Stimulated activated naive CD8-positive, alpha-beta T cell treated with anti-CD3 and anti-CD28 coated beads, Interleukin-15, Interleukin-2, amounts not matched to agents 100 U/mL and 50 U/mL, for 24 hours (primary cell): ENCODE measurements around the gene LCNL1.
A peak's percentile ranks its signal among the peaks of the same experiment; 100 is the strongest.
"Not testable (repeated sequence)": the region's sequence is repeated elsewhere in the genome, so short reads cannot be mapped to it uniquely, and the experiment has no call there.

Source experiments
- ATAC-seq: fragments of 150-1000 bp; cut with Tn5 transposase; one replicate; pipeline ENCODE4 v1.10.0; 2021
- DNase-seq: peaks from one replicate; pipeline ENCODE4 v3.0.0; 2021

The LCNL1 gene

DNA sequence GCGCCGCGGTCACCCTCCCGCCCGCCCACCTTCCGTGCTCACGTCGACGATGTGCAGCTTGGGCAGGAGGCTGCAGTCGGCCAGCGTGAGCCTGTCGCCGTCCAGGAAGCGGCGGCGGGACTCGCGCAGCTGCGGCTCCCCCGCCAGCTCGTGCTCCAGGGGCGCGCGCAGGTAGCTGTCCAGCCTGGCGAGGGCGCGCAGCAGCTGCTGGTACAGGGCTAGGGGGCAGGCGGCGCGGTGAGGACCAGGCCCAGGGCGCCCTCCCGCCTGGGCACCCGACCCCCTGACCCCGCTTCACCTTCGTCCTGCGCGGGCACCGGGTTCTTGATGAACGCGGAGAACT, 12.1 kb downstream of the LCNL1 start:
- no peak for DNase-seq
- no peak for ATAC-seq

DNA sequence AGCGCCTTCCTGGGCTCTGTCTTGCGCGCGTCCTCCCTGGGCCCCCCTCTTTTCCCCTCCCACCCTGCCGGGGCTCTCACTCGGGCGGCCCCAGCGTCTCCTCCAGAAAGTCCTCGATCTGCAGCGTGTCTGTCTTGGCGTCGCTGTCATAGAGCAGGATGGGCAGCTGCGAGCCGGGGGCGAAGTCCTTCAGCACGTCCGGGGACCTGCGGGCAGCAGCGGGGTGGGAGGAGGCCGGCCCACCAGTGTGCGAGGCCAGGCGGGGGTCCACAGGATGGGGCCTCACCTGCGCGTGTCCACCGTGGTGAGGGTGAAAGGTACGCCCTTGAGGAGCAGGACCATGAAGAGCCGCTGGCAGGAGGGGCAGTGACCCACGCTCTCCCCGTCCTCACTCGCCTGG, 12.6 kb downstream of the LCNL1 start:
- no peak for DNase-seq
- ATAC-seq, result no peak

DNA sequence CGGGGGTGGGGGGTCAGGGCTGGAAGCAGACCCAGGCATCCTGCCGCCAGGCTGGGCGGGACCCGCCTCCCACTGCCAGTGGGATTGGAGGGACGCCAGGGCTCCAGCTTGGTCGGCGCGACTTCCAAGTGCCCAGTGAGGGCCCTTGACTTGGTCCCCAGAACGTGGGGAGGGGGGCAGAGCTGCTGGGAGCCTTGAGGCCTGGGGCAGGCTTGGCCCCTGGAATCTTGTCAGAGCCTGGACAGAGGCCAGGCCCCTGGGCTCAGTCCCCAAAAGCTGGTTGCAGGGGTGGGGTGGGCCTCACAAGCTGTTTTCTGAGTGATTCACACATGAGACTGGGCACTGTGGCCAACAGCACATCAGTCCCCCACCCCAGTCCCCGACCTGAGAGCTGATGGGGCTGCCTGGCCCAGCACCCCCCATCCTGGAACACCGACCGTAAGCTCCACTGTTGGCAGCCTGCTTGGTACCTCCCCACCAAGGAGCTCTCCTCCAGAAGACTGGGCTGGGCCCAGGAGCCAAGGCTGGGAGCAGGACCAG, 13.0 kb downstream of the LCNL1 start:
- ATAC-seq (no peak), DNase-seq (no peak)

DNA sequence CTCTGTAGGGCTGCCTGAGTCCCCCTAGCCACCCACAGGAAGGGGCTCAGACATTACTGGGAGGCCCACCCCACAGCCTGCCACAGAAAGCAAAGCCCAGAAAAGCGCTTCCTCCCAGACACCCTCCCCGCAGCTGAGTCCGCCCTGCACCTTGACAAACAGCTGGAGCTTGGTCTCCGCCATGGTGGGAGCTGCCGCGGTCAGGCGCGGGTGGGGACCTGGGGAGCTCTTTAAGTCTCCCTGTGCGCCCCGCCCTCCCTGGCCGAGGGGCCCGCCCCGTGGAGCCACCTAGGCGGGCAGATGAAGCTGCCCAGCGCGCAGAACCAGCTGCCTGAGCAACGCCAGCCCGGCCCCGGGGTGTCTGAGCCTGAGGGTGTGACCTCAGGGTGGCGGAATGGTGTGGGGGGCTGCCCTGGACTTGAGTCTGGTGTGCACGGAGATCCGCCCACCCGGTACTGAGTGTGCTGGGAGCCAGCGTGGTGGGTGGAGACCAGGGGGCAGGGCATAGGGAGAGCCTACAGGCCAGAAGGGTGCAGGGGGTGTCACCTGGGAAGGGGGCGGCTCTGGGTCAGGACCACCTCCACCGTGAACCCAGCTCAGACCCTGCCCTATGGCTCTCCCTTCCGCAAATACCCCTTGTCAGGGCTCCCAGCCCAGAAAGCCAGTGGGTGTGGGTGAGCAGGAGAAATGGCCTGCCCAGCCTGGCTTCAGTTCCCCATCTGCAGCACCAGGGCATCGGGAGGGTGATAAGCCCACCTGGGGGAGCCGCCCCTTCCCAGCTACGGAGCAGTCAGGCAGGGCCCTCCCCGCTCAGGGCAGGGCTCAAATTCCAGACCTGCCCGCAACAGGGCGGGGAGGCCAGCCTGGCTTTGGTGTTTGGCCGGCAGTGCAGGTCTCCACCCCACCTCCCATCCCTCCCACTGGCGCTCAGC, 13.8 kb downstream of the LCNL1 start, which contains the start of gene CLIC3:
TSS of gene CLIC3 (minus strand) at position 208 of the 932 bp plus-strand sequence. CDS start at position 183, 25 bp downstream.
- ATAC-seq, result no peak

DNA sequence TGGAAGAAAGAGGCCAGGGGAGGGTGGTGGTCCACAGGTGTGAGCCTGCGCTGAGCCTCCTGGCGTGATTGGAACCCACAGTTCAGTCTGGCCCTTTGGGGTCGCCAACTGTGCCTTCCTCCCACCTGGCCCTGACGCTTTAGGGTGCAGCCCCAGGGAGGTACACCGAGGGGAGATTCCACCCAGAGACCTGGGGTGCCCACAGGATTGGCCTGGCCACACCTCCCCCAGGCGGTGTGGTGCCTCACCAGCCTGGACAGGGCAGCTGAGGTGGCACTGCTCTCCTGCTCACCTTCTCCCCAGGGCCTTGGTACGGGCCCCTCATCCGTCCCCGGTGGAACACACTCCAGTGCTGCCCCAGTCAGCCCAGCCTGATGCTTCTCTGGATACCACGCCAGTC, 14.6 kb downstream of the LCNL1 start:
- DNase-seq (no peak), ATAC-seq (no peak)

More for the DNA sequence above, 13.8 kb downstream of the LCNL1 start, which contains the start of gene CLIC3:
- peak; percentile 55 for DNase-seq

DNA sequence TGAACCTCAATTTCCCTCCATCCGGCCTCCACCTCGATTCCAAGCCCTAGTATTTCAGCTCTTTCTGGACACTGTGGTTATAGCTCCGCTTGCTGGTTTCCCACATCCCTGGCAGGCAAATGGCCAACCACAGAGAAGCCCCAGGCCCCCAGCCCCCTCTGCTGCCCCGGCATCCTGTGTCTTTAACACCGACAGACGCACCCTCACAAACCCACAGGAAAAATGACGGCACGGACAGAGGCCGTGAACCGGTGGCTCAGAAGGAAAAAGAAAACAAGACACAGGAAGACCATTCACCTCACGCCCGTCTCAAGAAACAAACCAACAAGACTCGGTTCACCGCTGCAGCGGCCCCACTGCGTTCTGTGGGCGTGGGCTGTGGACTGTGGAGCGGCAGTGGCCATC, 15.0 kb downstream of the LCNL1 start:
- DNase-seq, result no peak
- no peak for ATAC-seq

DNA sequence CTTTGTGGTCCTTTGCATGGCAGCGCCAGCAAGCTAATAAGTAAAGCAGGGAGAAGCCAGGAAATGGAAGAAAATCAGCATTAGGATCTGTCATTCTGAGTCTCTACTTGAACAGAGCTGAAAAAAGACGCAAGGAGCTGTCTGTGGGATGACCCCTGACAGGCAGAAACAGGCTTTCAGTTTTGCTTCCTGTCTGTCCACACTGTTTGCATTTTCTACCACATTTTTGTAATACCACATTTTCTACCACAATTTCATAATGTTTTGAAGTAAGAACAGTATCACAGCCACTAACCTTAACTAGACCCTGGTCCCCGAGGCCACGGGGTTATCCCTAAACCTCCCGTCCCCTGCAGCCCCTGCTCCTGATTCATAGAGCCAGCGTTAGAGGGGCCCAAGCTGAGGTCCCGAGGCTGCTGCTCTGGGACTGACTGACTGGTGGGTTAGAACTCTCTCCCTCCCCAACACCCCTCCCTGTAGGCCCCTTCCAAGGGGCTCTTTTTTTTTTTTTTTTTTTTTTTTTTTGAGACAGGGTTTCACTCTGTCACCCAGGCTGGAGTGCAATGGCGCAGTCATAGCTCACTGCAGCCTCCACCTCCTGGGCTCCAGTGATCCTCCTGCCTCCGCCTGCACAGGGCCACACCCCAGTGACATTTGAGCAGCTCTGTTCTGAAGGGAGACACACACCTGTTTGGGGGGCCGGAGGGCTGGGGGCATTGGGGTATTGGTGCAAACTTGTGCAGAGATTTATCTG, 17.6 kb downstream of the LCNL1 start:
- ATAC-seq (peak; percentile 85), DNase-seq (peak; percentile 74)

DNA sequence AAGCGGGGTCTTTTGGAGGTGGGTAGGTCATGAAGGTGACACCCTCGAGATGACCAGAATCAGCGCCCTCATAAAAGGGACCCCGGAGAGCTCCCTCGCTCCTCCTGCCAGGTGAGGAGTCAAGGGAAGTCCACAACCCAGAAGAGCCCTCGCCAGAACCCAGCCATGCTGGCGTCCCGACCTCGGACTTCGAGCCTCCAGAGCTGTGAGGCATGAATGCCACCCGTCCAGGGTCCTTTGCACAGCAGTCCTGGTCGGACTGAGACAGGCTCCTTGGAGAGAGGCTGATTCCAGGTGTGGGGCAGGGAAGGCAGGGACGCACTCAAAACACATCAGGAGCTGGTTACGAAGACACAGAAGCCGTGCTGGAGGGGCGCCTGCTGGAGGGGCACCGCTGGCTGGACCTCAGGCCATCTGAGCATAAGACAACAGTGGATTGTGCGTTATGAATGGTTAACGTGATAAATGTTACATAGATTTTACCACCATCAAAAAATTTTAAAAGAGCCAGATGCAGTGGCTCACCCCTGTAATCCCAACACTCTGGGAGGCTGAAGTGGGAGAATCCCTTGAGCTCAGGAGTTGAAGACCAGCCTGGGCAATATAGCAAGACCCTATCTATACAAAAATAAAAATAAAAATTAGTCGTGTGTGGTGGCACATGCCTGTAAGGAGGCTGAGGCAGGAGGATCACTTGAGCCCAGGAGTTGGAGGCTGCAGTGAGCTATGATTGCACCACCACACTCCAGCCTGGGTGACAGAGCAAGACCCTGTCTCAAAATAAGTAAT, 19.3 kb downstream of the LCNL1 start:
- no peak for DNase-seq
- no peak for ATAC-seq

DNA sequence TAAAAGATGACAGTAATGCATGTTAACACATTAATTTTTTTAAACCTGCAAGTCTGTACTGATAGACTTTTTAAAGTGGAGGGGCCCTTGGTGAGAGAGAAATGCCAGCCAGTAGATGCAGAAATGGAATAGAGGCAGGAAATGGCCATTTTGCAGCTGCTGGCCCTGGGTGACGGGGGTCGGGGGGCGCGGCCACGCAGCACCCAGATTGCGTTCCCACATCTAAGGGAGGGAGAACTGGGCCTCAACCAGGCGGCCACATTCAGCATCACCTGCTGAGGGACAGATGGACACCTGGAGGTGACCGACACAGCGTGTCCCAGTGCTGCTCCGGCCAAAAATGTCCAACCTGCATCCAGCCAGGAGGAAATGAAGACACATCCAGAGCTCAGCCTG, 19.9 kb downstream of the LCNL1 start:
- no peak for DNase-seq
- no peak for ATAC-seq

DNA sequence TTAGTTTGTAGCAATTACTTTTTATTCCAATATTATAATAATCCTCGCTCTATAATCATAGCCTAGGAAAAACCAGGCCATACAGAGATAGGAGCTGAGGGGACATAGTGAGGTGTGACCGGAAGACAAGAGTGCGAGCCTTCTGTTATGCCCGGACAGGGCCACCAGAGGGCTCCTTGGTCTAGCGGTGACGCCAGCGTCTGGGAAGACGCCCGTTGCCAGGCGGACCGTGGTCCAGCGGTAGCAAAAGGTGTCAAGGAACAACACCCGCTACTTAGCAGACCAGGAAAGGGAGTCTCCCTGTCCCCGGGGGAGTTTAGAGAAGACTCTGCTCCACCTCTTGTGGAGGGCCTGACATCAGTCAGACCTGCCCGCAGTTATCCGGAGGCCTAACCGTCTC, 21.5 kb downstream of the LCNL1 start:
- not testable (repeated sequence) for ATAC-seq

DNA sequence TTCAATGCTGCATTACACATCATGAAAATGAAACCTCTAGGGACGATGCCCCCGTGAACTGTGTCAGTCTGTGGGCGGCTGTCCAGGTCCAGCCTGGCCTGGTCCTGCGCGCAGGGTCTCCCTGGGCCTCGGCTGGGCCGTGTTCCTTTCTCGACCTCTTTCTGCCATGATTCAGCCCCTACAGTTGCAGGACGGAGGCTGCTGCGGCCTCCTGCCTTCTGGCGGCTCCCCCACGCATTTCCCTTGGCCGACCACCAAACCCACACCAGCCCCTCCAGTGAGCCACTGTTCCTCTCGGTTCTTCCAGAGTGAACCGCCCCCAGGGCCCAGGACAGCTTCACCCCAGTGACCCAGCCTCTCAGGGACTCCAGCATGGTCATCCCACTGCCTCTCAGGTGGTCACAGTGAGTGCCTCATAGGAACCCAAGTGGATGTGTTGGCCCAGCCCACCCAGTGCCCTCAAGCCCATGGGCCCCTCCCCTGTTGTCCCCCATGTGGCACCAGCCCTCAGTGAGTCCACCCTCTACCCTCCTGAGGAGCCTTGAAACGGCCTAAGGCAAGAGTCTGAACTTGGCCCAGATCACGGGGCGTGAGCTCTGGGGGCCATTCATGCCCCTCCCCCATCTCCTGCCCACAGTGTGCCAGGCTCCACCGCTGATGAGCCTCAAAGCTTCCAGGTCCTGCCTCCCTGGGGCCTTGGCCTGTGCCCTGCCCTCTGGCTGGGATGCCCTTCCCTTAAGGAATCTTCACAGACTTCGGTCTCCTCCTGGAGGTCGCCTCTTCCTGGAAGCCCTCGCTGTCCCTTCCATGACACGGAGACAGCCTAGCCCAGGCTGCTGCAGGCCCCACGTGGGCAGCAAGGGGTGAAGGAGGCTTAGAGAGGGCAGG, 23.6 kb downstream of the LCNL1 start:
- ATAC-seq, result peak; percentile 48

More for the DNA sequence above, 21.5 kb downstream of the LCNL1 start:
- not testable (repeated sequence) for DNase-seq

DNA sequence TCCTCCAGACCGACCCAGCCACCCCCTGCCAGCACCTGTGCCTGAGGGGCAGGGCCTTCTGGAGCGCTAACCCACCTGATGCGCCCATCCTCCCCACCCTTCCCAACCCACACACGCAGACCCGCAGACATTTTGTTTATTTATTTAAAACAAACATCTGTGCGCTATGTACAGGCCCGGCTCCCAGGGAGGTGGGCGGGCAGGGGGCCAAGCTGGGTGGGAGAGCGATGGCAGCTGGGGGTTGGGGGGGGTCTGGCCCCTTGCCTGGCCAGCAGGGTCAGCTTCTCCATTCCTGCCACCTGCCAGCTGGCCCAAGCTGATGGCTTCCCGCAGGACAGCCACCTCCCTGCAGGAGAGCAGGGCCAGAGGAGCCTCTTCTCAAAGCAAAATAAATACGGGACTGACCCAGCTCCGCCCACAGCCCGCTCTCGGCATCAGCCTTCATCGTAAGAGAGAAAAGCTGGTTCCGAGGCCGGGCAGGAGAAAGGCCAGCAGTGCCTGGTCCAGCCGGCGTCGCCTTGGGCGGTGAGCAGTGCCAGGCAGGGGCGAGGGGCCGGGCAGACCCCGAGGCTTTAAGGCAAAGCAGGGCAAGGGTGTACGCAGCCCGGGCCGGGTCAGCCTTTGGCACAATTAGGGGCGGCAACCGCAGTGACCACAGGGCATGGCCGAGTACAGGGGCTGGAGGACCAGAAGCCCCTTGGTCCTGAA, 24.5 kb downstream of the LCNL1 start:
- DNase-seq (no peak), ATAC-seq (no peak)

More for the DNA sequence above, 23.6 kb downstream of the LCNL1 start:
- peak; percentile 50 for DNase-seq

DNA sequence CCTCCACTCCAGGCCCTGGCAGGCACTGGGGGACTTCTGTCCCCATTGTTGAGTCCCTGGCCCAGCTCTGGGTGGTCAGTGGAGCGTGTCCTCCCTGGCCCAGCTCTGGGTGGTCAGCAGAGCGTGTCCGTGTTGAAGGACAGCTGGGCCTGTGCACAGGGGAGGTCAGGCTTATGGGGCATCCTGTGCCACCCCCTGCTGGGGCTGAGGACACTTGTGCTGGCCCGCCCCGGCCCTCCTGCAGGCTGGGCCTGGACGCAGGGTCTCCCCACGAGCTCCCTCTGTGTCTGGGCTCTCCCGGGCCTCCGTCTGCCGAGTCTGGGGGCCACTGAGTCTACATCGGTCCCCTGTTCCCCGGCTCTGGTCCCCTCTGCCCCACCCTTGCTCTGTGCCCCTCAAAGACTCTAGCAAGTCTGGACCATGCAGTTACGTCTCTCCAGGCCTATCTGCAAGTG, 25.1 kb downstream of the LCNL1 start:
- no peak for DNase-seq
- ATAC-seq, result no peak

DNA sequence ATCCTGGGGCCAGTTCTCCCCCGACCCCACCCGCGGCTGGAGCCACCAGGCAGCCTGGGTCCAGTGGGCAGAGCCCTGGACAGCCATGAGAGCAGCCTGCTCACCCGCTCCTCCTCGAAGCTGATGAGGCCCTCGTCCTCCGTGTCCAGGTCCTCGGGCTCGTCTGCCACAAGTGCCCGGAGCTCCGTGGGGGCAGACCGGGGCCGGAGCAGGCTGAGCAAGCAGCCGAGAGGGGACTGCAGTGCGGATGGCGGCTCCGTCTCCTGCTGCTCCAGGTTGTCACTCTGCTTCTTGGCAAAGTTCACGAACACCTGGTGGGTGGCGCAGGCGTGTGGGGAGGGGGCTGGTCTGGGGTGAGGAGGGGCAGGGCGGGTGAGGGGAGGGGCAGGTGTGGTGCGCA, 25.5 kb downstream of the LCNL1 start:
- ATAC-seq, result no peak
- no peak for DNase-seq

DNA sequence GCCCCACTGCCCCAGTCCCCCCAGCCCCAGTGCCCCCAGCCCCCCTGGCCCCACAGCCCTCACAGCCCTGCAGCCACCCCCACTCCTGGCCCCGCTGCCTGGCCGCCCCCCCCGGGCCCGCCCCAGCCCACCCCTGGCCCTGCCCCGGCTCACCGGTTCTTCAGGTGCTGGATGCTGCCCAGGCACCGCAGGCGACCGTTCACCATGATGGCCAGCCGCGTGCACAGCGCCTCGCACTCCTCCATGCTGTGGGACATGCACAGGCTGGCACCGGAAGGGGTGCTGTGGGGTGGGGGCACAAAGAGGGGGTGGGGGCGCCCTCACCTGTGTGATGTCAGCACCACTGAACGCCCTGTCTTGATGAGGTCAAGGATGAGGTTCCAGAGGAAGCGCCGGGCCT, 26.4 kb downstream of the LCNL1 start:
- ATAC-seq (no peak), DNase-seq (no peak)

DNA sequence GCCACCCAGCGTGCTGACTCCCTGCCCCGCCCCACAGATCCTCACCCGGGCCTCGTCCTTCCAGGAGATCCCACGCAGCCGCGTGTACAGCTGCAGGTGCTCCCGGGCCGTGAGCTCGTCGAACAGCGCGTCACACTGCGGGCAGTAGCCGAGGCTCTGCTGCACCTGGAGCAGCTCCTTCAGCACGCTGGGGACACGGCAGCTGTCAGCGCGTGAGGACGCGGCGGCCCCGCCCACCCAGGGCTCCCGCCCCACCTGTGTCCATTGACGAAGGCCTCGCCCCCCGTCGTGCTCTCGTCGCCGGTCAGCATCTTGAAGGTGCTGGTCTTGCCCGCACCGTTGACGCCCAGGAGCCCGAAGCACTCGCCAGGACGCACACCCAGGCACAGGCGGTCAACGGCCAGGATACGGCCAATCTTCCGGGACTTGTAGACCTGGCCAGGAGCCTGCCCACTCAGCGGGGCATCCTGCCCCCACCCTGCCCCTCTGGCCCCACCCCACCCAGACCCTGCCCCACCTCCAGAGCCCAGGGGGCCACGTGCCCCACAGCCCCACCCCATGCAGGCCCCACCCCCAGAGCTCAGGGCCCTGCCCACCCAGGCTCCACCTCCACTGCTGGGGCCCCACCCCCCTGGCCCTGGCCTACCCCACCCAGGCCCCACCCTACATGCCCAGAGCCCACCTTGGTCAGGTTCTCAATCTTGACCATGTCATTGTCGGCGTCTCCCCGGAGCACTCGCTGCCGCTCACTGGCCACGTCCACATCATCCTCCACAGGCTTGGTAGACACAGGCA, 27.3 kb downstream of the LCNL1 start:
- ATAC-seq, result no peak
- no peak for DNase-seq

DNA sequence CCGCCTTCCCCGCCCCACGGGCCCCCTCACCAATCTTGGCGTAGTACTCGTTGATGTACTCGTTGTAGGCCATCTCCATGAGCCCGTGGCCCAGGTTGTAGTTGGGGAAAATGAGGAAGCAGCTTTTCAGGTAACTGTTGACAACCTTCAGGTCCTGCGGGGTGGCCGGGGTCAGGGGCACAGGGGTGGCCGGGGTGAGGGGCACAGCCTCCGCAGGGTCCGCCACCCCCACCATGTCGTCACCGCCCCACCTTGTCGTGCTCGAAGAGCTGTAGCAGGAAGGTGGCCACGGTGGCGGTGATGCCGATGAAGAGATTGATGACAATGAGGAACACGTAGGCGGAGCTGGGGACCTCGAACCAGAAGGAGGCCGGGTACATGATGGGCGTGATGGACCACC, 28.4 kb downstream of the LCNL1 start:
- ATAC-seq (no peak), DNase-seq (no peak)

DNA sequence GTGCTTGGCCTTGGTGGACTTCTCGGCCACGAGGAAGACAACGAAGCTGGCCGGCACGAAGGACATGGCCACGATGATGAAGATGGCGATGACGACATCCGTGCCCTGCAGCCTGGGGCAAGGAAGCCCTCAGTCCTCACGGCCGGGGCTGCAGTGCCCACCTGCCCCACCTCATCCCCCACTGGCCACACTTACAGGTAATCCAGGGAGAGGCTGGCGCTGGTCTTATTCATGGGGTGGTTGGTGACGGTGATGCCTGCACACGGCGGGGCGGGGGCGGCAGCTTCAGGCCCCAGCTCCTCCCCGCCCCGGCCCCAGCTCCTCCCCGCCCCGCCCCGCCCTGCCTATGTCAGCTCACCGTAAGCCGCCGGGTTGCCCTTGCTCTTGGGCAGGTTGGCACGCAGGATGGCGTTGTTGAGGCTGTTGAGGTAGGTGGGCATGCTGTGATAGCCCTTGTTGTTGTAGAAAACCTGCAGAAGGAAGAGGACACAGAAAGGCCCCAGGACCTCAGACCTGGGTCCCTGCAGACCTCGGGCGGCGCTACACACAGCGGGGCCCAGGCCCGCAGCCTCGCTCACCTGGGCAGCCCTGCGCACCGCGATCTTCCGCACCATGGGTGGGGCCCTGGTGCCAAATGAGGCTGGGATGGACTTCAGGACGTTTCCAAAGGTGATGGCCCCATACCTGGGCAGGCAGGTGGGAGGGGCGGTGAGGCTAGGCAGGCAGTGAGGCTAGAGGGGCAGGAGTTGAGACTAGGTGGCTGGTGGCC, 29.3 kb downstream of the LCNL1 start:
- no peak for ATAC-seq
- DNase-seq, result no peak
